Islet precursor cell (in vitro differentiated cells): Measurements from ENCODE around the gene UBAP1L.
"Not testable (repeated sequence)": the region's sequence is repeated elsewhere in the genome, so short reads cannot be mapped to it uniquely, and the experiment has no call there.

ENCODE experiments used
- DNase-seq: peaks from one replicate; pipeline ENCODE4 v3.0.0-alpha.2; 2018

Gene UBAP1L

DNA sequence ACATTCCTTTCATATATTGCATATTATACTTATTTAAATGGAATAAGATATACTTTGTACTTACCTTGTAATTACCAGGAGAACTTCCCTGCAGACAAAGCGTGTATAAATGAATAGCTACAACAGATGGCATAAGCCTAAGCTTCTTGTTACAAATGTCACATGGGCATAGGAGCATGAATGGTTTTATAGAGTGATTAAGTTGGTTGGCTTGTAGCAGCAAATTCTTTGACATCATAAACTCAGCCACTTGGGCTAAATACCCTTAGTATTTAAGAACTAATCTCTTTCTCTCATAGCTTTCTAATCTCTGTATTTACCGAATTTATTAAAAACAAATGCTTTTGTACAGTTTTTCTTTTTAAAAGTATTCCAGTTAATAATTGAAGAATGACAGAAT lies at the start of gene UBAP1L:
Gene UBAP1L, minus strand, starts transcription at position 115 of the 400 bp plus-strand sequence. CDS start 8,985 bp downstream, outside the sequence.
- no peak for DNase-seq

DNA sequence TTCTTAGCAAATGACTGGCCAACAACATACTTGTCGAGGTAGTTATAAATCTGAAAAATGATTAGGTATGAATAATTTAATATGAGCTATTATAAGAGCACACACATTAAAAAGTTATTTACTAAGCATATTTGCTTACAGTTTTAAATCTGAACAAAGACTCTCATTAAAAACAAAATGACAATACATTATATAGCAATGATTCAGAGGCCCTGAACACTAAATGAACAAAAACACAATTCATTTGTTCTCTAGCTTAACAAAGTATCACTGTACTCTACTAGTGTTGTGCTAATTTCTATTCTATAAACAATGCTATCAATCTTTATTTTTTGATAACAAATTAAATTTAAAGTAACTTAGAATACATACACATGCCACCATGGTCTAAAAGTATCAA lies 49.1 kb upstream of the UBAP1L start:
- DNase-seq: no peak

DNA sequence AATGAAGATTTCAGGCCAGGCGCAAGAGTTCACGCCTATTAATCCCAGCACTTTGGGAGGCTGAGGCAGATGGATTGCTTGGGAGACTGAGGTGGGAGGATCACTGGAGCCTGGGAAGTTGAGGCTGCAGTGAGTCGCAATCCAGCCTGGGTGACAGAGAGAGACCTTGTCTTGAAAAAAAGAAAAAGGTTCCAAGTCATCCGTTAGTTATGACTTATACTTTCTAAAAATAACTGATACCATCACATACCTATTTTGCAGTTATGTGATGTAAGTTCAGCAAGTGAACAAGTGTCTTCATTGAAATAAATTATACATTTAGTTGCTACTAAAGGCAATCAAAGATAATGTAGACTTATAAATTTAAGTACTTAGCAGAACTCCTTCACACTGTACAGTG lies 48.0 kb upstream of the UBAP1L start:
- DNase-seq: no peak

DNA sequence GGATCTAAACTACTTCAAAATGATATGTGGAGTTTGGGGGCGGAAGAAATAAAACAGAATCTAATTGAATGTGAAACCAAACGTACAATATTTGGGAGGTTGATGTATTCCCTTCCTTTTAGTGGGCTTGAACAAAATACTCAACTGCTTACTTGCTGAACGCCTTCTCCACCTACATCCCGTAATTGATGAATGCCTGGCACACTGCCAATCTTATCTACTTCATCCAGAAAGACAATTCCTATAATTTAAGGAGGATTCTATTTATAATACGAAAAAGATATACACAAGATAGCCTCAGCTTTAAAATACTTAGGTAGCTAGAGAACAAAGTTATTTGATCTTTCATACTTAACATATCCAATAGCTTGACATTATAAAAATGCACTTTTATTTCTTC lies 41.7 kb upstream of the UBAP1L start:
- DNase-seq: no peak

DNA sequence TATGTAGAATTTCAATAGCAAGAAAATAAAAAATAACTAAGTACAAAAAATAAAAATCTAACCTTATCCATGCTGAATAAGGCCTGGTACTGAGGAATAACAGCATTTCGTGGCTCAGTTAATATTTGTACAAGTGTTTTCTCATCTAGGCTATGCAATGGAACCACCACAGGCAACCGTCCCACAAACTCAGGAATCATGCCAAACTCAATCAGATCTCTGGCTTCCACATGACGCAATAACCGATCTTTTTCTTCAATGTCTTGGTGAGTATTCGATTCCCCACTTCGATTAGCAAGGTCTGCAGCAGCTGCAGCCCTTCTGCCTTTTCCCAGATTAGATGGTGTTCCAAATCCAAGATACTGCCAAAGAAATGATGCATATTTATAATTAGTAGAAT lies 39.7 kb upstream of the UBAP1L start:
- DNase-seq: no peak

DNA sequence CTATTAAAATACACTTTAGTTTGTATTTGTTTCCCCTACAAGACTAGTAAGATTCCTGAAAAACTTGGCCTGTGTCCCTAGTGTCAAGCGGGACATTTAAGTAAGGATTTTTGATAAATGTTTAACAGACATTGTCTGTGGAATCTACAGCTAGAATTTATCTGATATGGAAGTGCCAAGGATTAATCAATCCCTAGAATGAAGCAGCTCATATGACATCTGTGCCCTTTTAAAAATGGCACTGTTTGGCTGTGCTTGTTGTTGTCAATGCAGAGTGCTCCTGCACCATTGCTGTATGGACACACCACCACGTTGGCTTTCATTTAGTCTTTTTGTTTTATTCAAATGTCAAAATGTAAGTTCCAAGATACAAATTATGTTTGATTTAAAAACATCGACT lies 32.9 kb upstream of the UBAP1L start:
- DNase-seq: no peak

DNA sequence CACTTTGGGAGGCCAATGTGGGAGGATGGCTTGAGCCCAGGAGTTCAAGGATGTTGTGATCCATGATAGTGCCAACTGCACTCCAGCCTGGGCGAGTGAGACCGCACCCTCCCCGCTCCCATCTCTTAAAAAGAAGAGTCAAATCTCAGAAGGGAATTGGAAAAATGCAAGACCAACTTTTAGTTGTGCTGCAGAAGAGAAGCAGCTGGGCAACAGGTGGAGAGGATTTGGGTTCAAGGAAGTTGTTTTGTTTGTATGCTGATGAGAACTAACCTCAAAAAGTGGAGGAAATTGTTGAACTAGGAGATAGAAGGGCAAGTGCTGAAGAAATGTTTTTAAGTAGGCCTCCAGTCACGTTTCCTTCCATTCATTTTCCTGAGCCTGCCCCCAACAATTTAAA lies 31.4 kb upstream of the UBAP1L start:
- DNase-seq: no peak

DNA sequence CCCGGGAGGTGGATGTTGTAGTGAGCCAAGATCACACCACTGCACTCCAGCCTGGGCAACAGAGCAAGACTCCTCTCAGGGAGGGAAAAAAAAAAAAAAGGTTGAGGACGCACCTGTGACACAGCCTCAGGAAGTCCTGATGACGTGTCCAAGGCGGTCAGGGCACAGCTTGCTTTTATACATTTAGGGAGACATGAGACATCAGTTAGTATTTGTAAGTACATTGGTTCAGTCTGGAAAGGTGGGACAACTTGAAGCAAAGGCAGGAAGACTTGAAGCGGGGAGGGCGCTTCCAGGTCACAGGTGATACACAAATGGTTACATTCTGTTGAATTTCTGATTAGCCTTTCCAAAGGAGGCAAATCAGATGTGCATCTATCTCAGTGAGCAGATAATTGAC lies 23.6 kb upstream of the UBAP1L start:
- DNase-seq: not testable (repeated sequence)

DNA sequence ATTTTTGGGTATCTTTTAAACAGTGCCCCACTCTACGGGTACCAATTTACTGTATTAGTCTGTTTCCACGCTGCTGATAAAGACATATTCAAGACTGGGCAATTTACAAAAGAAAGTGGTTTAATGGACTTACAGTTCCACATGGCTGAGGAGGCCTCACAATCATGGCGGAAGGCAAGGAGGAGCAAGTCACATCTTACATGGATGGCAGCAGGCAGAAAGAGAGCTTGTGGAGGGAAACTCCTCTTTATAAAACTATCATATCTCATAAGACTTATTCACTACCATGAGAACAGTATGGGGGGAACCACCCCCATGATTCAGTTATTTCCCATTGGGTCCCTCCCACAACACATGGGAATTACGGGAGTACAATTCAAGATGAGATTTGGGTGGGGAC lies 22.9 kb upstream of the UBAP1L start:
- DNase-seq: not testable (repeated sequence)

DNA sequence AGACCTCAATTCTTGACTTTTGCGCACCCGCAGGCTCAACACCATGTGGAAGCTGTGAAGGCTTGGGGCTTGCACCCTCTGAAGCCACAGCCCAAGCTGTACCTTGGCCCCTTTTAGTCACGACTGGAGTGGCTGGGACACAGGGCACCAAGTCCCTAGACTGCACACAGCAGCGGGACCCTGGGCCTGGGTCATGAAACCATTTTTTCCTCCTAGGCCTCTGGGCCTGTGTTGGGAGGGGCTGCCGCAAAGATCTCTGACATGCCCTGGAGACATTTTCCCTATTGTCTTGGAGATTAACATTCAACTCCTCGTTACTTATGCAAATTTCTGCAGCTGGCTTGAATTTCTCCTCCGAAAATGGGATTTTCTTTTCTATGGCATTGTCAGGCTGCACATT lies 22.1 kb upstream of the UBAP1L start:
- DNase-seq: not testable (repeated sequence)

DNA sequence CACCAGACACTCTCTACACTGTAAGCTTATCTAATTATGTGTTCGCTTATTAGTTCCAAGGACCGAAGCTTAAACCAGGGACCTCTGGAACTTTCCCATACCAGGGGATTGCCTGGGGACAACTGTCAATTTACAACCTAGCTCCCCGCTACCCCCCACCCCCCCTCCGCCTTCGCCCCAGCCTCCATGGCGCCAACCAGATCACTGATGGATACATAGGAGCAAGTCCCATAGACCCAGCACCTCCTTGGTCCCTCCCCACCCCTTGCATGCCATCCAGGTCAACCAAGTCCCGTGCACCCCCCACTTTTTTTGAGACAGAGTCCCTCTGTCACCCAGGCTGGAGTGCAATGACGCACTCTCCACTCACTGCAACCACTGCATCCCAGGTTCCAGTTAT lies 19.5 kb upstream of the UBAP1L start:
- no peak for DNase-seq

DNA sequence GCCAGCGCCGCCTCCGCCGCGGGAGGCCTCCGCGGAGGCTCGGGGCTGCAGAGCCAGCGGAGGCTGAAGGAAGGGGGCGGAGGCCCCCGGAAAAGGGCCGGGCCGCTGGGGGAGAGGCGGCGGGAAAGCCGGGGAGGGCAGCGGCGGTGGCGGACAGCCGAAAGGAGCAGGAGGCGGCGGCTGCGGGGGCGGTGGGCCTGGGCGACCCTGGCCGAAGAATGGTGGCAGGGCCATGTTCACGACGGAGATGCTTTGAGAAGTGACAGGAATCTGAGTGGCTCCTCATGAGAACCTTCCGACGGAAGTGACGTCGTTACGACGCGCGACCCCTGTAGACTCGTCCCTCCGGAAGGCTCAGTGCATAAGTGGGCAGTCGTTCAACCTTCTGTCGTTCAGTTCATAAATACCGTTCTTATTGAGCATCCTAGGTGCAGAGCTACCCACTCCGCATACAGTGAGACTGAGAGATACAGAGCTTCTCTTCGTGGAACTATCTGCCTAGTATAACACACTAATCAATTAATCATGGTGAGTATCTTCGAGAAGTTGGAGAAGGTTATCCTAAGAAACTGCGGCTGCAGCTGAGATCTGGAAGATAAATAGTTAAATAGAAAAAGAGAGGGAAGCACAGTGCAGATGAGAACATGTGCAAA lies 18.7 kb upstream of the UBAP1L start, which contains the start of gene PDCD7:
Gene PDCD7, minus strand, starts transcription at position 261 of the 653 bp plus-strand sequence. Its CDS starts 27 bp downstream, at position 234.
- DNase-seq: peak; percentile 92

DNA sequence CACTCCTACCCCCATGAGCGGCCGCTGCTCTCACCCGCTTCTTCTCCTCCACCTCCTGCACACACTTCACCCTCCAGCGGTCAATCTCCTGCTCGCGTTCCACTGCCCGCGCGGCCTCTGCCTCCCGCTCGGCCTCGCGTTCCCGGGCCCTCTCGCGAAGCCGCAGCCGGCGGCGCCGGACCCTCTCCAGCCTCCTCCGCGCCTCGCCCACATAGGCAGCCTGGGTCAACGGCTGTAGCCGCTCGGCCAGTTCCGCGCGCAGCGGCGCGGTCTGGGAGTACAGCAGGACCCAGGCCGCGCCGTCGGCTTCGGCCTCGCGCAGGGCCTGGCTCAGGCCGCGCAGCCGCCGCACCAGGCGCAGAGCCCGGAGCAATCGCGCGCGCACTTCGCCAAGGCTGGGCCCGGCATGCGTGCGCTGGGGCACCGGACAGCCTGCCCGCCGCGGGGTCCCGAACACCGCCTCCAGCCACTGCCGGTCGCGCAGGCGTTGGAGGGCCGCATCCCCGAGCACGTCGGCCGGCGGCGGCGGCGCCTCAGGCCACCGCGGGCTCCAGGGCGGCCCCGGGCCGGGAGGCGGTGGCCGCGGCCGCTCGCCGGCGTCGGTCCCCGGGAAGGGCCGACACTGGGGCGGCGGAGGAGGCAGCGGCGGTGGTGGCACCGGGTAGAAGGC lies 18.0 kb upstream of the UBAP1L start:
- DNase-seq: peak; percentile 78

DNA sequence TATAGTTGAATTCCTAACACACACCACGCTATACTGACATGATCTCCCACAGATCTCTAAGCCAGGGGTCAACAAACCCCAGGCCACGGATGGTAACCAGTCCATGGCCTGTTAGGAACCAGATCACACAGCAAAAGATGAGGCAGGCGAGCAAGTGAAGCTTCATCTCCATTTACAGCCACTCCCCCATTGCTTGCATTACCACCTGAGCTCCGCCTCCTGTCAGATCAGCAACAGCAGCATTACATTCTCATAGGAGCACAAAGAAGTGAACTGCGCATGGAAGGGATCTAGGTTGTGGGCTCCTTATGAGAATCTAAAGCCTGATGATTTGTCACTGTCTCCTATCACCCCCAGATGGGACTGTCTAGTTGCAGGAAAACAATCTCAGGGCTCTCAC lies 15.9 kb upstream of the UBAP1L start:
- DNase-seq: no peak

DNA sequence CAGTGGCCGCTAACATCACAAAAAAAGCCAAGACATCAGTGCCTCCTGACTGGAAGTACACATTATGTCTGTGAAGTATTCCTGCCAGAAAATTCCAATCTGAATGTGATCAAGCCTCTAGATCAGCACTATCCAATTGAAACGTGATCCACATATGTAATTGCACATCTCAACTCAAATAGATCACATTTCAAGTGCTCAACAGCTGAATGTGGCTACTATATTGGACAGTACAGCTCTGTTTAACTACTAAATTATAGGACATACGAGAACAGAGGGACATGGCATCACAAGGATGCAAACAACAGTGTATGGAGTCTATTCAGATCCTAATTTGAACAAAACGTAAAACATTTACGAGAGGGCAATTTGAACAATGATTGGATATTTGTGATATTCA lies 542 bp upstream of the UBAP1L start:
- DNase-seq: no peak

DNA sequence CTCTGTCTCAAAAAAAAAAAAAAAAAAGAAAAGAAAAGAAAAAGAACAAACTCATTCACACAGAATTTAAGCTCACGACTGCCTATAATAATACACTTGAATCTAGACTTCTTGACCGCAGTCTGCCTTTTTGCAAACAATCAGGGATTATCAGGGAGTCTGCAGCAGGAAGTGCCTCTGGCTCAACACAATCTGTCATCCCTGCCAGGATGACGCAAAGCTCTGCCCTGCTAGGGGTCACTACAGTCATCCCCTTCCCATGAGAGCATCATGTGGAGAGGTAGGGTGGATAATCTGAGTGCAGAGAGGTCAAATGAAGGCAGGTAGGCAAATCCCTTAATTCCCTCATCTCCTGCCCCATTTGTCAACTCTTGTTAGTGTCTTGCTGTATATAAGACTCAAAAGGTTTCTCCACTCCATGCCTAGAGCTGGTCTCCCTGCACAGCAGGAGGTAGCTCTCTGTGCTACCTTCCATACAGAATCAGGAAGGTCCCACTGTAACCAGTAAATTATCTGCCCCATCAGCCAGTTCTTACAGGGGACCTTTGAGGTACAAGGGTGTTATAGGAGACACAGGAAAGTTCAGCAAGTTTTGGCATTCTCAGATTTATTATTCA lies 4.2 kb downstream of the UBAP1L start:
- DNase-seq: peak; percentile 53

DNA sequence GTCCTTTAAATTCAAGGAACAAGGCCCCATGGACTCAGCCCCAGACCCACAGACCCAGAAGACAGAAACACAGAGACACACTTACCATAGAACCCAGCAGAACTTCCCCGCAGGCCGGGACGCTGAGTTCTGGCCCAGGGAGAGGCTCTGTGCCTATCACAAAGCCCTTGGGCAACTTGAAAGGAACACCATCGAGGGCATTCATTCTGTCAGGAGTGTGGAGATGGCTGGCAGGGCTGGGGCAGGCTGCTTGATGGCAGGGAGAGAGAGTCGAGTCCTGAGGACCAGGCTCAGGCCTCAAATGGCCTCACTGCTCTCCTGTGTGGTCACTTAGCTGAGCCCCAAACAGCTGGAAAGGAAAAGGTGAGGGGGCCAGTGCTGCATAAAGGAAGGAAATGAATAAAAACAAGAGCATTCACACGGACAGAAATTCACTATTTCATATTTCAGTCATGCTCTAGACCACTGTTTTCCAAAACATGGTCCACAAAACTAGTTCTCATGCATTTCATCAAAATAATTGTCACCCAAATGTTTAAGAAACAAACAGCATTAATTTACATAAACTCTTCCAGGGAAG lies 8.9 kb downstream of the UBAP1L start:
- DNase-seq: peak; percentile 38

DNA sequence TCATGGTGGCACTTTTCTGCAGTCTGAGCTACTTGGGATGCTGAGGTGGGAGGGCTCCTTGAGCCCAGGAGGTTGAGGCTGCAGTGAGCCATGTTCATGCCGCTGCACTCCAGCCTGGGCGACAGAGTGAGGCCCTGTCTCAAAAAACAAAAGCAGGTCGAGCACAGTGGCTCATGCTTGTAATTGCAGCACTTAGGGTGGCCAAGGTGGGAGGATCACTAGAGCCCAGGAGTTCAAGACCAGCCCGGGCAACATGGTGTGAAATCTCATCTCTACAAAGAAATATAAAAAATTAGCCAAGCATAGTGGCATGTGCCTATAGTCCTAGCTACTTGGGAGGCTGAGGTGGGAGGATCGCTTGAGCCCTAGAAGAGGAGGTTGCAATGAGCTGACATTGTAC lies 10.0 kb downstream of the UBAP1L start:
- peak; percentile 38 for DNase-seq

DNA sequence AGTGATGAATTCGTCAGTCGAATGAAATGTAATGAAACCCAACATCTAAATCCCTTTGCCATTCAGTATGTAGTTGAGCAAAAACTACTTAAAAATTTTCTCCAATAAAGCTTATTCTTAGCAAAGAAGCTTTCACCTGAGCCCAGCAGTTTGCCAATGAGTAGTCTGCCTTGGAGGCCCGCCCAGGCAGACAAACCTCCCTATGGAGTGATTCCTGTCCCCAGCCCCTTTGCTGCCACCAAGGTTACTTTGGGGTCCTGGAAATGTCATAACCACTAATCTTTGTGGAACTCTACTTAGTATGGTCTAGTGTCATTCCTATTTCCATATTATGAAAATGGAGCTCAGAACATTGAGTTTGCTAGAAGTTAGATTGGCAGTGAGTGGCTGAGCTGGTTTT lies 12.1 kb downstream of the UBAP1L start:
- DNase-seq: no peak

DNA sequence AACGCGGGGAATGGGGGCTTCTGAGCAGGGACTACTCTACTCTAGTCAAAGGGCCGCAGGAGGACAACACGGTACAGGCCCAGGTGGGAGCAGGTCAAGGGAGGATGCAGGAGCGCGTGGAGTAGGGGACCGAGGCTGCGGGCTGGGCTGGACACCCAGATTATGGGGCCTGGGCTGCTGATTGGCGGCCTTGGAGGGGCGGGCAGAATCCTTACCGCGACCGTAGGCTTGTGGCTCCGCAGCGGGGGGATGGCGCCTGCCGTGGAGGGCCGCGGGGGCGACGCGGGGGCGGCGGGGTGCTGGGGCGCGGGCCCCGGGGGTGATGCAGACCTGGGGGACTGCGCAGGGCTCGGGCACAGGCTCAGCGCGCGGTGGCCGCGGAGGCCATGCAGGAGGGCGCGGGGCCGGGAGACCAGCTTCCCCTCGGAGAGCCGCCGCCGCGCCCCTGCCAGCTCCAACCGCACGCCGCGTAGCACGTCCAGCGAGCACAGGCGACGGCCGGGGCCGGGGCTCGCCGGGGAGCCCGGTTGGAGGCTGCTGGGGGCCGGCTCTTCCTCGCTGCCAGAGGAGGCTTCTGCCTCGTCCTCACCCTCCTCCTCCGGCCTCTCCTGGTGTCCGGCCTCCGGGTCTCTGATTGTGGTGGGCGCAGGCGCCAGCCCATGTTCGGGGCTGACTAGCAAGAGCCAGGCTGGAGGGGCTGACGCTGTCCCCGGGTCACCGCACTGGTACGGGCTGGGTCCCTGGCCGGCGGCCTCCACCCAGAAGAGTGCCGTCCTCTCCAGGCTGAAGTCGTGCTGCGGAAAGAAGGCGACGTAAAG lies 12.9 kb downstream of the UBAP1L start:
- DNase-seq: no peak

DNA sequence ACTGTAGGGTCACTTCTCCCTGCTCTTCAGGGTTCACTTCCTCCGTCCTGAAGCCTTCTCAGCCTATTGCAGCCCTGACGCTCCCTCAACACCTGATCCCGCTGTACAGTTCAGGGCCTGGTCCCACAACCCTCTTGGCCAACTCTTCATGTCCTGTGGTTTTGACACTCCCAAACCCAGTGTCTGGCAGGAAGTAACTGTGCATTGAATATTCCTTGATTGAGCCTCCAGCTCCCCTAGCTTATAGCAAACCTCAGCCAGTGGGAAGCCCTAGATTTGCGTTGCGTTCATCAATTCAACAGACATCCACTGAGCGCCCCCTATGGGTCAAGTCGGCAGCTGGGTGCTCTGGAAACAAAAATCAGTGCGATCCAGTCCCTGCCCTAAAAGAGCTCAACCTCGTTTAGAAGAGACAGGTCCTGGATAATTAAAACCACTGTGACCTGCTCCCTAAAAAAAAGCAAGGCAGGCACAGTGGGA lies 13.5 kb downstream of the UBAP1L start:
- peak; percentile 88 for DNase-seq

DNA sequence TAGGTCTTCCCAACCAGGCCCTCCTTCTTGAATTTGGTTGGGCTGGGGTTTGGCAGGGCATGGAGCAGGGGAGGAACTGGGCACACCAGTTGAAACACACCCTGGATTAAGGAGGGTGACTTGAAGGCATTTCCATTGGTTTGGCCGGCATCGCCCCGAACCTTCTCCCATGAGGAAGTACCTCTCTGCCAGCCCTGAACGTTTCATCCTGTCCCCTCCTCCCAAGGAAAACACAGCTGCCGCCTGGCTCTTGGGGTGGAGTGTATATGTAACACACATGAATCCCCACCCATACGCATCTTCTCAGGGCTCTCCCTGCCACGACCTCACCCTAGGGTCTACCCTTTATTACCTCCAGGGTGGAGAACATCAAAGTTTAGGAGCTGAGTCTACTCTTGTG lies 14.6 kb downstream of the UBAP1L start:
- DNase-seq: no peak

DNA sequence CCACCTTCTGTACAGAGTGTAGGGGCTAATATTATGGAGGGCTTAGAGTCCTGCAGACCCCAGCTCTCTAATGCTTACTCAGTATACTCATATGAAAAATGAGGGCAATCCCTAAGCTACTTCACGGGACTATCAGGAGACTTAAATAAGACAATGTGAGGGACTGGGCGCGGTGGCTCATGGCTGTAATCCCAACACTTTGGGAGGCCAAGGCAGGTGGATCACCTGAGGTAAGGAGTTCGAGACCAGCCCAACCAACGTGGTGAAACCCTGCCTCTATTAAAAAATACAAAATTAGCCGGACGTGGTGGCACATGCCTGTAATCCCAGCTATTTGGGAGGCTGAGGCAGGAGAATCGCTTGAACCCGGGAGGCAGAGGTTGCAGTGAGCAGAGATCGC lies 15.2 kb downstream of the UBAP1L start:
- not testable (repeated sequence) for DNase-seq
